Middle frontal gyrus (tissue), 1 donor: ENCODE measurements around the gene TMEM108.
"Not testable (repeated sequence)": the region's sequence is repeated elsewhere in the genome, so short reads cannot be mapped to it uniquely, and the experiment has no call there.

ENCODE experiments used
- DNase-seq: peaks from one replicate; pipeline ENCODE4 v3.0.0-alpha.2; 2015; ENCODE audit warnings: low spot score; ENCODE audit errors: extremely low spot score

The TMEM108 gene

GRCh38 chr3:133038089-133038730 lies at the start of gene TMEM108:
Gene TMEM108, plus strand, starts transcription at chr3:133038391.
- peak; percentile 87 for DNase-seq

GRCh38 chr3:132995971-132996370 lies 42.2 kb upstream of the TMEM108 start:
- no peak for DNase-seq

- no peak for DNase-seq
Measured at GRCh38 chr3:132997404-132998185, 40.6 kb upstream of the TMEM108 start.

GRCh38 chr3:133005032-133005431 lies 33.2 kb upstream of the TMEM108 start:
- DNase-seq, result not testable (repeated sequence)

- no peak for DNase-seq
Measured at GRCh38 chr3:133007601-133008000, 30.6 kb upstream of the TMEM108 start.

- DNase-seq, result no peak
Measured at GRCh38 chr3:133014325-133014724, 23.9 kb upstream of the TMEM108 start.

- DNase-seq, result not testable (repeated sequence)
Measured at GRCh38 chr3:133015573-133015972, 22.6 kb upstream of the TMEM108 start.

GRCh38 chr3:133016838-133017309 lies 21.3 kb upstream of the TMEM108 start:
- no peak for DNase-seq

- no peak for DNase-seq
Measured at GRCh38 chr3:133018921-133019320, 19.3 kb upstream of the TMEM108 start.

GRCh38 chr3:133021206-133021605 lies 17.0 kb upstream of the TMEM108 start:
- DNase-seq, result no peak

GRCh38 chr3:133023362-133023761 lies 14.8 kb upstream of the TMEM108 start:
- no peak for DNase-seq

GRCh38 chr3:133025546-133025945 lies 12.6 kb upstream of the TMEM108 start:
- DNase-seq, result no peak

- DNase-seq, result no peak
Measured at GRCh38 chr3:133032301-133032700, 5.9 kb upstream of the TMEM108 start.

GRCh38 chr3:133037436-133037835 lies 755 bp upstream of the TMEM108 start:
- no peak for DNase-seq

GRCh38 chr3:133038731-133039375 lies 662 bp downstream of the TMEM108 start:
- DNase-seq, result no peak

GRCh38 chr3:133040696-133041523 lies 2.7 kb downstream of the TMEM108 start:
- peak; percentile 88 for DNase-seq

GRCh38 chr3:133041524-133041829 lies 3.3 kb downstream of the TMEM108 start:
- DNase-seq, result no peak

- DNase-seq, result no peak
Measured at GRCh38 chr3:133042778-133043177, 4.6 kb downstream of the TMEM108 start.

GRCh38 chr3:133047980-133048379 lies 9.8 kb downstream of the TMEM108 start:
- DNase-seq, result no peak

GRCh38 chr3:133049491-133049890 lies 11.3 kb downstream of the TMEM108 start:
- DNase-seq, result no peak

- DNase-seq, result no peak
Measured at GRCh38 chr3:133050891-133051290, 12.7 kb downstream of the TMEM108 start.
